GM19452 (cell line): ENCODE measurements around the gene ADAMTS15.

ENCODE experiments used
- ATAC-seq: cut with Tn5 transposase; IDR thresholded peaks from one replicate; pipeline ENCODE4 v1.9.1; 2021; ENCODE audit not compliant: unreplicated experiment

The ADAMTS15 gene

GRCh38 chr11:130448416-130449309 is at the start of gene ADAMTS15:
TSS of gene ADAMTS15 (plus strand) at chr11:130448645. CDS start at chr11:130448974, 329 bp downstream.
- ATAC-seq, result no peak

- no peak for ATAC-seq
These were observed 49.2 kb upstream of the ADAMTS15 start for GRCh38 chr11:130399196-130399595.

GRCh38 chr11:130400781-130401483 is 47.5 kb upstream of the ADAMTS15 start:
- ATAC-seq, result no peak

- no peak for ATAC-seq
These were observed 45.9 kb upstream of the ADAMTS15 start for GRCh38 chr11:130402570-130402969.

- ATAC-seq, result no peak
These were observed 45.1 kb upstream of the ADAMTS15 start for GRCh38 chr11:130403271-130403804.

GRCh38 chr11:130403967-130404366 is 44.5 kb upstream of the ADAMTS15 start:
- no peak for ATAC-seq

GRCh38 chr11:130404727-130405126 is 43.7 kb upstream of the ADAMTS15 start:
- no peak for ATAC-seq

- ATAC-seq, result no peak
These were observed 43.0 kb upstream of the ADAMTS15 start for GRCh38 chr11:130405428-130405827.

- no peak for ATAC-seq
These were observed 40.5 kb upstream of the ADAMTS15 start for GRCh38 chr11:130407978-130408377.

- no peak for ATAC-seq
These were observed 40.0 kb upstream of the ADAMTS15 start for GRCh38 chr11:130408401-130408890.

GRCh38 chr11:130408901-130409300 is 39.5 kb upstream of the ADAMTS15 start:
- no peak for ATAC-seq

GRCh38 chr11:130409594-130410388 is 38.7 kb upstream of the ADAMTS15 start:
- no peak for ATAC-seq

GRCh38 chr11:130411223-130411622 is 37.2 kb upstream of the ADAMTS15 start:
- ATAC-seq, result no peak

- ATAC-seq, result no peak
These were observed 34.9 kb upstream of the ADAMTS15 start for GRCh38 chr11:130413405-130414106.

- no peak for ATAC-seq
These were observed 34.1 kb upstream of the ADAMTS15 start for GRCh38 chr11:130414107-130415080.

- ATAC-seq, result no peak
These were observed 32.5 kb upstream of the ADAMTS15 start for GRCh38 chr11:130415731-130416529.

- ATAC-seq, result no peak
These were observed 31.9 kb upstream of the ADAMTS15 start for GRCh38 chr11:130416530-130416882.

GRCh38 chr11:130416906-130417305 is 31.5 kb upstream of the ADAMTS15 start:
- ATAC-seq, result no peak
